ENCODE results near the gene SPATA13. TPM values are rescaled to one million over a fixed set of nuclear protein-coding genes. Genes with fewer than 3 reads are reported as not detected.

The SPATA13 gene
- total RNA-seq, 1 experiment from 2014 or later = 43.0 TPM

DNA sequence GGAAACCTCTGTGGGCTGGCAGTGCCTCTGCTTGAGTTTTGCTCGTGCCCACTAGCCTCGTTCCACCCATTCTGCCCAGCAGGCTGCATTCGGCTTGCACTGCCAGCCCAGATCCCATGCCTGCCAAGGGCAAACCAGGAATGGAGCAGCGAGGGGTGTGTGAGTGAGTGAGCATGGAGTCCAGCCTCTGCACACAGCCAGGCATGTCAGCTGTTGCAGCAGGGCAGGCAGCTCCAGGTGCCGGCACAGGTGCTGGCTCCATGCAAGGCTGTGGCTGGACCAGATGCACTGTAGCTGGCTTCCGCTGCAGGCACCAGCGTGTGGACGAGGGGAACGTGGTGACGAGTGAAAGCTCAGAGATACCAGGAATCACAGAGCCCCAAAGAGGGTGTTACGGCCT, 64.5 kb downstream of the SPATA13 start:
- intact Hi-C loops (cut with micrococcal nuclease) = no loop called here

DNA sequence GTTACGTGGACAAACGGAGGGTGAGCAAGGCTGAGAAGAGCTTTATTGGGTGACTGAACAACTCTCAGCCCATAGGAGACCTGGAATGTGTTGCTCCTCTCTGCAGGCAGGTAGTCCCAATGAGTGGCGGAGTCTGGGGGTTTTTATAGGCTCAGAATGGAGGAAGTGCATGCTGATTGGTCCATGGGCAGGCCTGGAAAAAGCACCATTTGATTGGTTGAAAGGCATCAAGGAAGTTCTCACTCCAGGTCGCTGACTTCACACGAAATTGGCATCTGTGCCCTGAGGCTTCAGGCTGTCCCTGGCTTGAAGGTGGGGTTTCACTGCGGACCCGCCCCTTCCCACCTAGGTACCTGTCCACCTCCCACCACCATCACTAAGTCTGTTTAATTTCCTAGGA, 65.4 kb downstream of the SPATA13 start:
- ChIA-PET CTCF (no interaction called here), POLR2A (ENCODE audit: unreplicated experiment) (no interaction called here)
- Histone ChIP-seq H3K79me2 (ENCODE audit: low read length) (peaks cover 22% of the 10 kb centered on the region), H3K27me3 (ENCODE audit: low read length) (no peaks in the 10 kb centered on the region), H3K9ac (ENCODE audit: low read length) (no peak overlapping the region), H3K9me3 (ENCODE audit: low read length) (no peaks in the 10 kb centered on the region), H3K36me3 (ENCODE audit: low read depth, low read length) (peaks cover 3% of the 10 kb centered on the region; the same call in 1 of the 2 replicates), H3F3A (ENCODE audit: low read length, unreplicated experiment) (no peaks in the 10 kb centered on the region), H3K4me3 (ENCODE audit: low read length) (no peak overlapping the region), H3K27ac (ENCODE audit: low read length) (no peak overlapping the region), H3K4me1 (ENCODE audit: insufficient read depth, low read length) (peaks cover 6% of the 10 kb centered on the region), H3K4me2 (ENCODE audit: low read length) (no peak overlapping the region), H3K9me2 (replicated peaks; ENCODE audit: low read length) (no peaks in the 10 kb centered on the region), H2AFZ (ENCODE audit: low read length) (no peak overlapping the region), H4K20me1 (ENCODE audit: low read length) (0 out of 2 replicates have a peak, but pooled peaks cover 3% of the 10 kb centered on the region)
- intact Hi-C loops (cut with micrococcal nuclease) = no loop called here
- ATAC-seq (no peak), DNase-seq (no peak)
- TF ChIP-seq, protein P1, sequence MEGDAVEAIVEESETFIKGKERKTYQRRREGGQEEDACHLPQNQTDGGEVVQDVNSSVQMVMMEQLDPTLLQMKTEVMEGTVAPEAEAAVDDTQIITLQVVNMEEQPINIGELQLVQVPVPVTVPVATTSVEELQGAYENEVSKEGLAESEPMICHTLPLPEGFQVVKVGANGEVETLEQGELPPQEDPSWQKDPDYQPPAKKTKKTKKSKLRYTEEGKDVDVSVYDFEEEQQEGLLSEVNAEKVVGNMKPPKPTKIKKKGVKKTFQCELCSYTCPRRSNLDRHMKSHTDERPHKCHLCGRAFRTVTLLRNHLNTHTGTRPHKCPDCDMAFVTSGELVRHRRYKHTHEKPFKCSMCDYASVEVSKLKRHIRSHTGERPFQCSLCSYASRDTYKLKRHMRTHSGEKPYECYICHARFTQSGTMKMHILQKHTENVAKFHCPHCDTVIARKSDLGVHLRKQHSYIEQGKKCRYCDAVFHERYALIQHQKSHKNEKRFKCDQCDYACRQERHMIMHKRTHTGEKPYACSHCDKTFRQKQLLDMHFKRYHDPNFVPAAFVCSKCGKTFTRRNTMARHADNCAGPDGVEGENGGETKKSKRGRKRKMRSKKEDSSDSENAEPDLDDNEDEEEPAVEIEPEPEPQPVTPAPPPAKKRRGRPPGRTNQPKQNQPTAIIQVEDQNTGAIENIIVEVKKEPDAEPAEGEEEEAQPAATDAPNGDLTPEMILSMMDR (conservative IDR thresholded peaks at IDR 0.05; ENCODE audit: low read depth, low read length) = no peak
- TF ChIP-seq EZH2 (IDR thresholded peaks at IDR 0.05; ENCODE audit: low read length, unreplicated experiment) (no peak), EZH2phosphoT487 (IDR thresholded peaks at IDR 0.05; ENCODE audit: borderline replicate concordance, low read length) (no peak)
- no TSS peak for BruUV-seq (replicated peaks)

More for the DNA sequence above, 64.5 kb downstream of the SPATA13 start:
- CTCF ChIA-PET = no interaction called here
- DNase-seq (no peak), ATAC-seq (no peak)
- Histone ChIP-seq H3F3A (ENCODE audit: low read length, unreplicated experiment) (no peaks in the 10 kb centered on the region), H3K79me2 (ENCODE audit: low read length) (peaks cover 29% of the 10 kb centered on the region), H3K4me1 (ENCODE audit: insufficient read depth, low read length) (peaks cover 14% of the 10 kb centered on the region), H4K20me1 (ENCODE audit: low read length) (0 out of 2 replicates have a peak, but pooled peaks cover 3% of the 10 kb centered on the region), H3K4me3 (ENCODE audit: low read length) (no peak overlapping the region), H3K36me3 (ENCODE audit: low read depth, low read length) (peaks cover 3% of the 10 kb centered on the region; the same call in 1 of the 2 replicates), H3K9me2 (replicated peaks; ENCODE audit: low read length) (no peaks in the 10 kb centered on the region), H3K9ac (ENCODE audit: low read length) (no peak overlapping the region), H2AFZ (ENCODE audit: low read length) (no peak overlapping the region), H3K27ac (ENCODE audit: low read length) (no peak overlapping the region), H3K27me3 (ENCODE audit: low read length) (no peaks in the 10 kb centered on the region), H3K9me3 (ENCODE audit: low read length) (no peaks in the 10 kb centered on the region), H3K4me2 (ENCODE audit: low read length) (no peak overlapping the region)
- POLR2A ChIA-PET (ENCODE audit: unreplicated experiment) = no interaction called here
- TF ChIP-seq, protein P1 (conservative IDR thresholded peaks at IDR 0.05; ENCODE audit: low read depth, low read length) = no peak
- TF ChIP-seq EZH2 (IDR thresholded peaks at IDR 0.05; ENCODE audit: low read length, unreplicated experiment) (no peak), EZH2phosphoT487 (IDR thresholded peaks at IDR 0.05; ENCODE audit: borderline replicate concordance, low read length) (no peak)
- BruUV-seq (replicated peaks) = no TSS peak

DNA sequence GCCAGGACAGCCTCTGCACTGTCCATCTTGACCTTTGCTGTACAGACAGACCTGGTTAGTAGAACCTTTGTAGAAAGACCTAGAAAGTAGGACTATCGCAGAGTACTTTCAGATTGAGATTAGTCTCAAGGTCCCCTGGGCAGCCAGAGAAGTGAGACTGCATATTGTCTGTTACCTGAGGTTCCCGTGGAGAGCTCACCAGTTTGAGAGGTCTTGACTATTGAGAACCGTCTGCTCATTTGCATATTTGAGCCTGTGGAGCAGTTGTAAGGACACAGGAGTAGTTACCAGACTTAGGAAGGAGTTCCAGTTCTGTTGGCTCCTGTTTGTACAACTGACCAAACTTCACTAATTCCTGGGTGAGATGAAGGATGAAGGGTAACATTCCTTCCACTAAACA, 66.2 kb downstream of the SPATA13 start:
- Histone ChIP-seq H3K4me3 (ENCODE audit: low read length) (no peak overlapping the region), H3K27me3 (ENCODE audit: low read length) (no peaks in the 10 kb centered on the region), H3K9me3 (ENCODE audit: low read length) (no peaks in the 10 kb centered on the region), H3K27ac (ENCODE audit: low read length) (no peak overlapping the region), H3K79me2 (ENCODE audit: low read length) (peaks cover 20% of the 10 kb centered on the region), H2AFZ (ENCODE audit: low read length) (no peak overlapping the region), H3K36me3 (ENCODE audit: low read depth, low read length) (peaks cover 3% of the 10 kb centered on the region; the same call in 1 of the 2 replicates), H3K4me2 (ENCODE audit: low read length) (no peak overlapping the region), H3K9me2 (replicated peaks; ENCODE audit: low read length) (no peaks in the 10 kb centered on the region), H3K9ac (ENCODE audit: low read length) (no peak overlapping the region), H3F3A (ENCODE audit: low read length, unreplicated experiment) (no peaks in the 10 kb centered on the region), H4K20me1 (ENCODE audit: low read length) (0 out of 2 replicates have a peak, but pooled peaks cover 3% of the 10 kb centered on the region), H3K4me1 (ENCODE audit: insufficient read depth, low read length) (peaks cover 5% of the 10 kb centered on the region)
- intact Hi-C loops (cut with micrococcal nuclease) = no loop called here
- POLR2A ChIA-PET (ENCODE audit: unreplicated experiment) = no interaction called here
- ATAC-seq (no peak), DNase-seq (no peak)
- TF ChIP-seq, protein P1 (conservative IDR thresholded peaks at IDR 0.05; ENCODE audit: low read depth, low read length) = no peak
- TF ChIP-seq EZH2phosphoT487 (IDR thresholded peaks at IDR 0.05; ENCODE audit: borderline replicate concordance, low read length) (no peak), EZH2 (IDR thresholded peaks at IDR 0.05; ENCODE audit: low read length, unreplicated experiment) (no peak)
- CTCF ChIA-PET = no interaction called here
- no TSS peak for BruUV-seq (replicated peaks)

Data from PC-3 (cell line).